HFF-Myc (cell line): ENCODE data around the gene PAFAH1B1.

ENCODE experiments used
- DNase-seq: peaks from one replicate; pipeline ENCODE4 v3.0.0-alpha.2; 2011; ENCODE audit warnings: low read depth; ENCODE audit errors: extremely low read depth
- H3K4me3 ChIP-seq: replicated peaks from 2 replicates; pipeline ENCODE4 v1.5.1; 2011; ENCODE audit warnings: low read depth, mild to moderate bottlenecking, control low read depth, low read length
- TF ChIP-seq, protein P1 (sequence below): IDR thresholded peaks from 2 replicates; pipeline ENCODE4 v1.5.1; 2012; ENCODE audit warnings: mild to moderate bottlenecking, low read depth, low read length, control low read depth; ENCODE audit errors: missing control alignments

PAFAH1B1 gene

DNA sequence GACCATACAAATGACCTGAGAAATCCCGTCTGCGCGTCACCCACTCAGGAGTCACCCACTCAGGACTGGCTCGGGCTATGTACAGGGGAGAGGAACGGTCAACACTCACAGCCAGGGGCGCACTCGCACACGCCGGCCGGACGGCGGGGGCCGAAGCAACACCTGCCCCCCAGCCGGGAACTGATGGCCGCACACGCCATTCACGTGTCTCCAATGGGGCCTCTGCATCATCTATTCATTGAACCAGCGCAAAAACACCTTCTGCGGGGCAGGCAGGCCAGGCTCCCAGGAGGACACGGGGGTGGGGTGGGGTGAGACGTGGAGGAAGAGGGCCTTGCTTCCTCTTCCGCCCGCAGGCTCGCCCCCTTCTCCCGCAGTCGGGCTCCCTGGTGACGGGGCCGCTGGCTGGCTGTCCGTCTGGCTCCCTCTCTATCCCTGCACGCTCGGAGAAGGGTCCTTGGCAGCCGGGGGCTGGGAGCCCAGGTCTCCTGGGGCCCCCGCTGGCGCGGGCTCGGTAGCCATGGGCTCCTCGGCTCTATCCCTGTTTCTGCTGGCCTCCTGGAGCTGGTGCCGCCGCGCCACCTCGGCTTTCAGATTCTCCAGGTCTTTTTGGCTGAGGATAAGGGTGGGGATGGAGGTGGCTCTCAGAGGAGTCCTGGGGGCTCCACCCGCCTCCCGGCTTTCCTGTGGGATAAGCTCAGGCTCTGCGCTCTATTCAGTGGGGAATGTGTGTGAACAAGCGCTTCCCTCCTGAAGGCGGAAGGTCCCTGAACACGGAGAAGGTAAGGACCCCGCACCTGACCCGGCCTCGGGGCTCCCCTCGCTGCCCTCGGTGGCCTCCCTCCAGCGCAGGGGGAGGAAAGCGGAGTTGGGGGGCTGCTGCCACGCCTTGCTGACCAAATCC, 97.0 kb downstream of the PAFAH1B1 start:
- TF ChIP-seq, protein P1, sequence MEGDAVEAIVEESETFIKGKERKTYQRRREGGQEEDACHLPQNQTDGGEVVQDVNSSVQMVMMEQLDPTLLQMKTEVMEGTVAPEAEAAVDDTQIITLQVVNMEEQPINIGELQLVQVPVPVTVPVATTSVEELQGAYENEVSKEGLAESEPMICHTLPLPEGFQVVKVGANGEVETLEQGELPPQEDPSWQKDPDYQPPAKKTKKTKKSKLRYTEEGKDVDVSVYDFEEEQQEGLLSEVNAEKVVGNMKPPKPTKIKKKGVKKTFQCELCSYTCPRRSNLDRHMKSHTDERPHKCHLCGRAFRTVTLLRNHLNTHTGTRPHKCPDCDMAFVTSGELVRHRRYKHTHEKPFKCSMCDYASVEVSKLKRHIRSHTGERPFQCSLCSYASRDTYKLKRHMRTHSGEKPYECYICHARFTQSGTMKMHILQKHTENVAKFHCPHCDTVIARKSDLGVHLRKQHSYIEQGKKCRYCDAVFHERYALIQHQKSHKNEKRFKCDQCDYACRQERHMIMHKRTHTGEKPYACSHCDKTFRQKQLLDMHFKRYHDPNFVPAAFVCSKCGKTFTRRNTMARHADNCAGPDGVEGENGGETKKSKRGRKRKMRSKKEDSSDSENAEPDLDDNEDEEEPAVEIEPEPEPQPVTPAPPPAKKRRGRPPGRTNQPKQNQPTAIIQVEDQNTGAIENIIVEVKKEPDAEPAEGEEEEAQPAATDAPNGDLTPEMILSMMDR, result no peak
- no peak for DNase-seq
- H3K4me3 ChIP-seq, result no peak overlapping the region

DNA sequence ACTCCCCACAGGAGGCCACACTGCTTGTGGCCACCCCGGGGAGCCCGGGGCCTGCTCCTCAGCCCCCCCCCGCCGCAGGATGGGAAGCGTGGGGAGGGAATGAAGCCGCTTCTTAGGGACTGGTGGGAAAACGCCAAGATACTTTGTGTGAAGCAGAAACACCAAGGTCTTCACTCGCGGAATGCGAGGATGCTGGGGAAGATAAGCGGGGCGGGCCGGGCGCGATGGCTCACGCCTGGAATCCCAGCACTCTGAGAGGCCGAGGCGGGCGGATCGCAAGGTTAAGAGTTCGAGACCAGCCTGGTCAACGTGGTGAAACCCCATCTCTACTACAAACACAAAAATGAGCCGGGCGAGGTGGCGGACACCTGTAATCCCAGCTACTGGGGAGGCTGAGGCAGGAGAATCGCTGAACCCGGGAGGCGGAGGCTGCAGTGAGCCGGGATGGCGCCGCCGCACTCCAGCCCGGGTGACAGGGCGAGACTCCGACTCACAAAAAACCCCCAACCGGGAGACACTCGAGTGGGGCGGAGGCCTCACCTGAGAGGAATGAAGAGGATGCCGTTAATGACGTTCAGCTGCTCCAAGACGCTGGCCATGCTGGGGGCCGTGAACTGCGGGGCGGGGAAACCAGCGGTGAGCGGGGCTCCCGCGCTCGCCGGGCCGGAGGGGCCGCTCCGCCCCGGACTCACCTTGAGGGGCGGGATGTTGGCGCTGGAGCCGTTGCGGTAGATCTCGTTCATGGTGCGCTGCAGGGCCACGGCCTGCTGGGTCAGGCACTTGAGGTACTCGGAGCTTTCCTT, 97.8 kb downstream of the PAFAH1B1 start:
- no peak overlapping the region for H3K4me3 ChIP-seq

DNA sequence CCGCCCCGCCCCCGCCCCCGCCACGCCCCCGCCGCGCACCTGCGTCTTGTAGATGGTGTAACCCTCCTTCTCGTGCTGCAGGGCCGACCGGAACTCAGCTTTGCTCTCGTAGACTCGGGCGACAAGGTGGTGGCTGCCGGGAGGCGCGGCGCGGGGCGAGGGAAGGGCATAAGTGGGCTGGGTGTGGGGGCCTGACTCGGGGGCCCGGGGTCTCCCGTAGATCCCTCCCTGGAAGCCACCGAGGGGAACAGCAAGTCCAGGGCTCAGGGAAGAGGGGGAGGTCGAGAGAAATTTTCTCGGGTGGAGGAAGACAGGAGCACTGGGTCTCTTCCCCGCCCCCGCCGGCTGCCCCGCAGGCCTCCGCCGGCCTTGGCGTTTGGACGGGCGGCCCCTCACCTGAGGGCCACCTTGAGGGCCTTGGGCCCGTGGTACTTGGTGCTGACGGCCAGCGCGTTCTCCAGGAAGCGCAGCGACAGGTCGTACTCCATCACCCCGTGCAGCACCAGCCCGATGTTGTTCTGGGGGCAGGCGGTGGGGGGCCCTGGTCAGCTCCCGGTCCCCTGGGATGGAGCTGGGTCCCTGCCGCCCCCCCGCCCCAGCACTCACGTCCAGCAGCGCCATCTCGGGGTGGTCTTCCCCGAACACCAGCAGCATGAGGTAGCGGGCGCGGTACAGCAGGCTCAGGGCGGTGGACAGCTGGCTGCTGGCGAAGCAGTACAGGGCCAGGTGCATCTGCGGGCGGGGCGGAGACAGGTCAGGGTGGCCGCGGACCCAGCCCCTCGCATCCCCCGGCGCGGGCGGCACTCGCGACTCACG, 98.7 kb downstream of the PAFAH1B1 start:
- TF ChIP-seq, protein P1, result no peak
- no peak for DNase-seq
- no peak overlapping the region for H3K4me3 ChIP-seq

More for the DNA sequence above, 97.8 kb downstream of the PAFAH1B1 start:
- no peak for DNase-seq
- TF ChIP-seq, protein P1, result no peak

DNA sequence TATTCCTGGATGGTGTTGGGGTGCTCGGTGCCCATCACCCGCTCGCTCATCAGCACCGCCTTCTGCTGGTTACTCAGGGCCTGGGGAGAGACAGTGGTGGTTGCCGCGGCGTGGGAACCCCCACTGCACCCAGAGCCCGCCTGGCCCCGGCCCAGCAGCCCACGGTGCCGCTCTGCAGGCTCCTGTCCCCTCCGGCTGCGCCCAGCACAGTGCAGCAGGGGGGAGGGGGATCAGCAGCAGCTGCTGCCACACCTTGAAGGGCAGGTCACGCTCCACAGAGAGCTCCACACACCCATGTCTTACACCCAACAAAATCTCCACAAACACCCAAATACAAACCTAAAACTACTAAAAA, 99.3 kb downstream of the PAFAH1B1 start:
- no peak for DNase-seq
- H3K4me3 ChIP-seq, result no peak overlapping the region
- TF ChIP-seq, protein P1, result no peak

DNA sequence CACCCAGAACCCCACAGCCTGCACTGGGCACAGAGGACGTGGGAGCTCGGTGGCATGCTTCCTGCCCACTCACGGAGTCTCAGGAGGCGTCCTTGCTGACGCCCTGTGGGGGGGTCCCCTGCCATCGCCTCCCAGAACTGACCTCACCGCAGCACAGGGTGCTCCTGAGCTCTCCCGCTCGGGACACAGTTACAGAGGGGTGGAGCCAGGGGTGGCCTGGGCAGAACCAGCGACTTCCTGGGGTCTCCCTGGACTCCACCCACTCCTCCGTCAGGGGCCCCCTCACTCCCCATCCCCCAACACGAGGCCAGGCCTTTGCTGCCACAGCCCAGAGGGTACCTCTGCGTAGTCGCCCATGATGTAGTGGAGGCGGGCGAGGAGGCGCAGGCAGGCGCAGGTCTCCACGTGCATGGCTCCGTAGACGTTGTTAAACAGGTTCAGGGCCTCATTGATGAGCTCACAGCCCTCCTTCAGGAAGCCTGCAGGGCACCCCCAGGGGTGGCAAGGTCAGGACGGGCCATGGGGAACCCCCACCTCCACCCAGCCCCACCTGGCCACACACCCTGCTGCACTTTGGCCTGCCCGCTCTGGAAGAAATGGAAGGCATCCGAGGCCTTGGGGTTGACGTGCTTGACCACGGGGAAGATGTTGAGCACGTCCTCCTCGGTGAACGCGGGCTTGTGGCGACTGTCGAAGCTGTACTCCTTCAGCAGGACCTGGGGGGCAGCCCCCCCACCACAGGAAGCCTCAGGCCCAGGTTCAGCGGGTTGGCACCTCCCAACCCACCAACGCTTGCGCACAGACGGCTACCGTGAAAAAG, 100.3 kb downstream of the PAFAH1B1 start:
- DNase-seq, result no peak
- TF ChIP-seq, protein P1, result no peak
- no peak overlapping the region for H3K4me3 ChIP-seq
